K562 (cell line): ENCODE measurements around the gene S100A8. TPM values are rescaled to one million over a fixed set of nuclear protein-coding genes. Genes with fewer than 3 reads are reported as not detected.

Source experiments
- ATAC-seq: fragments of 200-7000 bp; cut with Tn5 transposase; 3 replicates; pipeline ENCODE4 v1.9.1; 2020; ENCODE audit warnings: moderate library complexity
- BruUV-seq: library from RNA; stranded (reverse); fragments of 400-500 nt; replicated peaks from 2 replicates; lab custom pipeline; 2021; lab: Mats Ljungman, UMichigan
- CTCF ChIA-PET: fragments of 300-600 bp; formaldehyde crosslinking; extraction: SDS; loops from one replicate; lab custom pipeline; 2021; ENCODE audit warnings: low intra/inter-chr PET ratio; lab: Yijun Ruan, JAX
- POLR2A ChIA-PET: fragments of 300-600, 350-650 bp; sonication (Branson Sonifier 250); formaldehyde crosslinking; extraction: SDS; loops from one replicate; lab custom pipeline; 2021; ENCODE audit warnings: antibody characterized with exemption, inconsistent platforms; lab: Yijun Ruan, JAX
- DNase-seq, 4 experiments: peaks; one replicate each; pipeline versions ENCODE4 v3.0.0 to v3.0.0-alpha.2; 2011 to 2018; ENCODE audit warnings: low spot score in 3 of 4, mixed read lengths in 3 of 4; ENCODE audit errors: extremely low read depth in 1 of 4
- FAIRE-seq: peaks from 2 replicates; lab custom pipeline; 2011; peaks lifted over from hg19 to GRCh38; lab: Jason Lieb, UNC
- H2AFZ ChIP-seq: 2 replicates; pipeline ENCODE4 v1.6.0; 2011; ENCODE audit warnings: low read depth, low read length, control low read depth, inconsistent platforms
- H3K27ac ChIP-seq: fragments of 200-600 bp; 3 replicates; pipeline ENCODE4 v1.8.0; 2011; ENCODE audit warnings: low read depth, mild to moderate bottlenecking, control low read depth, inconsistent platforms, low read length, moderate library complexity, mixed read lengths; ENCODE audit errors: extremely low read depth
- H3K27me3 ChIP-seq, 2 experiments: fragments of 300-600 bp in 1 of 2; 2 replicates in 1 of 2; 3 replicates in 1 of 2; pipeline versions ENCODE4 v1.6.0 to v1.8.0; 2011; ENCODE audit warnings: inconsistent platforms in 2 of 2, low read length in 2 of 2, mild to moderate bottlenecking in 1 of 2, mixed read lengths in 1 of 2, moderate library complexity in 1 of 2; ENCODE audit not compliant: control insufficient read depth in 2 of 2, insufficient read depth in 2 of 2
- H3K36me3 ChIP-seq: fragments of 300-600 bp; 3 replicates; pipeline ENCODE4 v1.8.0; 2011; ENCODE audit warnings: mild to moderate bottlenecking, low read length, inconsistent platforms; ENCODE audit not compliant: control insufficient read depth, insufficient read depth
- H3K4me1 ChIP-seq, 2 experiments: fragments of 200-600 bp in 1 of 2; replicated peaks in 1 of 2; 2 replicates in 1 of 2; 3 replicates in 1 of 2; pipeline versions ENCODE4 v1.5.1 to v1.8.0; 2011; ENCODE audit warnings: inconsistent platforms in 2 of 2, low read length in 2 of 2, mild to moderate bottlenecking in 1 of 2, mixed read lengths in 1 of 2, moderate library complexity in 1 of 2; ENCODE audit not compliant: control insufficient read depth in 2 of 2, insufficient read depth in 2 of 2
- H3K4me2 ChIP-seq: 2 replicates; pipeline ENCODE4 v1.6.1; 2011; ENCODE audit warnings: low read length, control low read depth, inconsistent platforms, mixed read lengths; ENCODE audit not compliant: insufficient read depth
- H3K4me3 ChIP-seq: fragments of 200-600 bp; sonication (generic), shearing (Covaris generic); 2 replicates; pipeline ENCODE4 v1.5.1; 2016; ENCODE audit warnings: control low read depth, inconsistent platforms
- H3K79me2 ChIP-seq: fragments of 200-600 bp; 3 replicates; pipeline ENCODE4 v1.8.0; 2011; ENCODE audit warnings: low read length, inconsistent platforms; ENCODE audit not compliant: control insufficient read depth, insufficient read depth
- H3K9ac ChIP-seq, 2 experiments: 2 replicates each; pipeline versions ENCODE4 v1.6.0 to v1.6.1; 2011; ENCODE audit warnings: low read depth in 2 of 2, low read length in 2 of 2, control low read depth in 1 of 2, inconsistent platforms in 1 of 2, mild to moderate bottlenecking in 1 of 2, mixed read lengths in 1 of 2; ENCODE audit not compliant: insufficient read depth in 1 of 2
- H3K9me1 ChIP-seq: one replicate; pipeline ENCODE4 v1.6.0; 2011; ENCODE audit warnings: inconsistent platforms, mild to moderate bottlenecking, low read length, moderate library complexity; ENCODE audit not compliant: control insufficient read depth, insufficient read depth
- H3K9me3 ChIP-seq: replicated peaks from 2 replicates; pipeline ENCODE4 v1.5.1; 2011; ENCODE audit warnings: low read depth, low read length, inconsistent platforms; ENCODE audit not compliant: control insufficient read depth, insufficient read depth
- H4K20me1 ChIP-seq: replicated peaks from 2 replicates; pipeline ENCODE4 v1.6.1; 2011; ENCODE audit warnings: low read length, inconsistent platforms, mixed read lengths; ENCODE audit not compliant: control insufficient read depth, insufficient read depth
- CREB3L1 ChIP-seq: fragments of 450-650 bp; IDR thresholded peaks from 2 replicates; pipeline ENCODE4 v1.6.1; 2014; ENCODE audit warnings: low read depth, mild to moderate bottlenecking, moderate library complexity, borderline replicate concordance
- FOXK1 ChIP-seq: sonication (generic); formaldehyde crosslinking; IDR thresholded peaks from 2 replicates; pipeline ENCODE4 v1.8.0; 2022; ENCODE audit warnings: missing genetic modification reagents, mild to moderate bottlenecking, borderline replicate concordance
- HOXB6 ChIP-seq: fragments of 250-450 bp; sonication (Bioruptor Pico); IDR thresholded peaks from 2 replicates; pipeline ENCODE4 v1.5.1; 2022; ENCODE audit warnings: mild to moderate bottlenecking, borderline replicate concordance
- MAFG ChIP-seq: fragments of 450-650 bp; conservative IDR thresholded peaks from 2 replicates; pipeline ENCODE4 v1.6.1; 2016; ENCODE audit warnings: missing genetic modification characterization, missing compliant biosample characterization
- NFE2L1 ChIP-seq: fragments of 450-650 bp; IDR thresholded peaks from 2 replicates; pipeline ENCODE4 v1.6.1; 2016; ENCODE audit warnings: missing genetic modification characterization, low read depth, mild to moderate bottlenecking, missing compliant biosample characterization, moderate library complexity, borderline replicate concordance
- SMAD4 ChIP-seq: fragments of 250-450 bp; sonication (Bioruptor Pico); conservative IDR thresholded peaks from 2 replicates; pipeline ENCODE4 v1.8.0; 2021; ENCODE audit warnings: inconsistent platforms, mild to moderate bottlenecking, moderate library complexity
- TEAD4 ChIP-seq, 2 experiments: sonication (generic) in 1 of 2; formaldehyde crosslinking in 1 of 2; IDR thresholded peaks; 2 replicates each; pipeline versions ENCODE4 v1.6.1 to v1.8.0; 2012 to 2022; ENCODE audit warnings: borderline replicate concordance in 1 of 2, inconsistent platforms in 1 of 2, low read length in 1 of 2, mild to moderate bottlenecking in 1 of 2, missing genetic modification reagents in 1 of 2
- USF1 ChIP-seq: sonication (generic); formaldehyde crosslinking; IDR thresholded peaks from 2 replicates; pipeline ENCODE4 v1.9.0; 2022; ENCODE audit warnings: mild to moderate bottlenecking, missing genetic modification reagents
- ZFP36 ChIP-seq: fragments of 150-350 bp; IDR thresholded peaks from 2 replicates; pipeline ENCODE4 v1.6.1; 2018; ENCODE audit warnings: low read length, low read depth; ENCODE audit not compliant: partially characterized antibody
- WGBS: fragments of 100-300 bp; shearing (Covaris generic); methylation state at CpG from one replicate; pipeline ENCODE4 v1.1.6; 2016; ENCODE audit warnings: low coverage, mixed read lengths; ENCODE audit not compliant: insufficient coverage; ENCODE audit errors: missing lambda C conversion rate; 5-methylcytosine and 5-hydroxymethylcytosine counted together
- in situ Hi-C: fragments of 300-500 bp; cut with MboI; formaldehyde crosslinking; loops from 4 replicates; pipeline ENCODE4 v1.15.0; 2018; ENCODE audit warnings: inconsistent platforms, mixed read lengths
- intact Hi-C: fragments of 100-400 bp; cut with micrococcal nuclease; formaldehyde crosslinking; loops from 2 replicates; pipeline ENCODE4 v1.14.2; 2022
- polyA plus RNA-seq, 8 experiments: library from polyadenylated mRNA; depleted of rRNA in 4 of 8; stranded (reverse) in 5 of 8; unstranded in 3 of 8; fragments of >200 nt; fragmentation: Nextera tagmentation in 2 of 8; fragmentation: Illumina TruSeq in 1 of 8; extraction: Ambion mirVana in 2 of 8; extraction: Trizol in 1 of 8; gene quantifications; 2 replicates each; pipeline versions ENCODE4 v1.2.1 to v1.2.3, GENCODE V29; 2011 to 2014; ENCODE audit warnings: inconsistent platforms in 1 of 8, missing spikeins in 1 of 8
- total RNA-seq, 7 experiments: library from RNA; depleted of rRNA in 6 of 7; stranded (reverse); fragments of >200 nt in 6 of 7; fragmentation: Illumina TruSeq in 2 of 7; extraction: Trizol in 2 of 7; gene quantifications; 2 replicates each; pipeline versions ENCODE4 v1.2.1 to v1.2.3, GENCODE V29; 2011 to 2021; ENCODE audit warnings: low replicate concordance in 1 of 7
- TF ChIP-seq, protein P1 (sequence below): fragments of 450-650 bp; IDR thresholded peaks from 2 replicates; pipeline ENCODE4 v1.6.1; 2018; ENCODE audit warnings: mild to moderate bottlenecking, low read depth; ENCODE audit not compliant: partially characterized antibody
- TF ChIP-seq, protein P2 (sequence below): fragments of 250-450 bp; sonication (Bioruptor Pico); IDR thresholded peaks from 2 replicates; pipeline ENCODE4 v1.5.0; 2021; ENCODE audit warnings: mild to moderate bottlenecking, borderline replicate concordance

Gene S100A8
- total and polyA plus RNA-seq, 9 of the 15 experiments (the other 6 are each of a cell fraction or from before 2014, with no cell fraction given): 0.15 to 0.60 TPM; not detected in 7

DNA sequence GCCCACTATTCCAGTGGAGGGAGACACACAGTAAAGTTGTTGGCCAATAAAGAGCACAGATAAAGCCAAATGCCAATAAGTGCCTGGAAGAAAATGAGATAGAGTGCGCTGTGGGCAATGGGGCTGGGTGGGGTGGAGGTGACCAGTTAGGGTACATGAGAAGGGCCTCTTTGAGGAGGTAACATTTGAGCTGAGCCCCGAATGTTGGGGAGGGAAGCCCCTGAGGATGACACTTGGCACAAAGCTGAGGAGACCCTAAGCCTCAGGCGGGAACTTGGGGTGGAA lies 32.2 kb downstream of the S100A8 start (continued):
- no peak for TF ChIP-seq CREB3L1
- TF ChIP-seq, protein P1, sequence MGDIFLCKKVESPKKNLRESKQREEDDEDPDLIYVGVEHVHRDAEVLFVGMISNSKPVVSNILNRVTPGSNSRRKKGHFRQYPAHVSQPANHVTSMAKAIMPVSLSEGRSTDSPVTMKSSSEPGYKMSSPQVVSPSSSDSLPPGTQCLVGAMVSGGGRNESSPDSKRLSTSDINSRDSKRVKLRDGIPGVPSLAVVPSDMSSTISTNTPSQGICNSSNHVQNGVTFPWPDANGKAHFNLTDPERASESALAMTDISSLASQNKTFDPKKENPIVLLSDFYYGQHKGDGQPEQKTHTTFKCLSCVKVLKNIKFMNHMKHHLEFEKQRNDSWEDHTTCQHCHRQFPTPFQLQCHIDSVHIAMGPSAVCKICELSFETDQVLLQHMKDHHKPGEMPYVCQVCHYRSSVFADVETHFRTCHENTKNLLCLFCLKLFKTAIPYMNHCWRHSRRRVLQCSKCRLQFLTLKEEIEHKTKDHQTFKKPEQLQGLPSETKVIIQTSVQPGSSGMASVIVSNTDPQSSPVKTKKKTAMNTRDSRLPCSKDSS: no peak
- TF ChIP-seq FOXK1 (CRISPR knock-in tag): no peak

- Histone ChIP-seq H2AFZ (no peak within 1 kb of the TSS), H3K9me1 (no peaks in the 10 kb centered on the region), H4K20me1 (peaks cover 3% of the 10 kb centered on the region; the same call in 1 of the 2 replicates), H3K27me3 (peaks cover 4 to 41% of the 10 kb centered on the region in 2 experiments; a peak in 4 of 5 replicates), H3K4me3 (no peak within 1 kb of the TSS), H3K4me2 (no peak within 1 kb of the TSS), H3K9ac (no peak within 1 kb of the TSS), H3K27ac (no peak within 1 kb of the TSS), H3K36me3 (no peaks in the 10 kb centered on the region), H3K9me3 (no peaks in the 10 kb centered on the region), H3K79me2 (no peaks in the 10 kb centered on the region), H3K4me1 (peaks cover 0 to 5% of the 10 kb centered on the region in 2 experiments; a peak in 1 of 5 replicates)
- DNase-seq (no peak), FAIRE-seq (no peak), ATAC-seq (no peak)
- intact Hi-C loops (loop anchor here (10.0 kb wide), 2 partner anchors 407 to 627 kb away; partner anchors contain the start of gene RAB13), in situ Hi-C loops (loop anchor here (10.0 kb wide), 1 partner anchor 397 kb away; no protein-coding TSS in a partner anchor)
- POLR2A ChIA-PET: interaction anchor here (1.1 to 1.4 kb wide), 2 partner anchors 9 to 35 kb away, joined by 3 to 4 read pairs; no protein-coding TSS in a partner anchor
- CTCF ChIA-PET: interaction anchor here (0.7 kb wide), 1 partner anchor 967 kb away, joined by 4 read pairs; no protein-coding TSS in a partner anchor
- WGBS: 5% methylated on average over 11 of the region's 11 CpGs
- BruUV-seq: no TSS peak
- TF ChIP-seq ZFP36 (peak; percentile 76), SMAD4 (no peak), USF1 (CRISPR knock-in tag) (no peak), TEAD4 (IDR thresholded peaks at IDR 0.05; ENCODE audit: low read length) (no peak), TEAD4 (CRISPR knock-in tag; IDR thresholded peaks at IDR 0.05; ENCODE audit: borderline replicate concordance) (no peak), MAFG (tag) (peak; percentile 94), HOXB6 (CRISPR knock-in tag) (no peak), NFE2L1 (tag) (peak; percentile 69; the same call in 1 of the 2 replicates)
- TF ChIP-seq, protein P2, sequence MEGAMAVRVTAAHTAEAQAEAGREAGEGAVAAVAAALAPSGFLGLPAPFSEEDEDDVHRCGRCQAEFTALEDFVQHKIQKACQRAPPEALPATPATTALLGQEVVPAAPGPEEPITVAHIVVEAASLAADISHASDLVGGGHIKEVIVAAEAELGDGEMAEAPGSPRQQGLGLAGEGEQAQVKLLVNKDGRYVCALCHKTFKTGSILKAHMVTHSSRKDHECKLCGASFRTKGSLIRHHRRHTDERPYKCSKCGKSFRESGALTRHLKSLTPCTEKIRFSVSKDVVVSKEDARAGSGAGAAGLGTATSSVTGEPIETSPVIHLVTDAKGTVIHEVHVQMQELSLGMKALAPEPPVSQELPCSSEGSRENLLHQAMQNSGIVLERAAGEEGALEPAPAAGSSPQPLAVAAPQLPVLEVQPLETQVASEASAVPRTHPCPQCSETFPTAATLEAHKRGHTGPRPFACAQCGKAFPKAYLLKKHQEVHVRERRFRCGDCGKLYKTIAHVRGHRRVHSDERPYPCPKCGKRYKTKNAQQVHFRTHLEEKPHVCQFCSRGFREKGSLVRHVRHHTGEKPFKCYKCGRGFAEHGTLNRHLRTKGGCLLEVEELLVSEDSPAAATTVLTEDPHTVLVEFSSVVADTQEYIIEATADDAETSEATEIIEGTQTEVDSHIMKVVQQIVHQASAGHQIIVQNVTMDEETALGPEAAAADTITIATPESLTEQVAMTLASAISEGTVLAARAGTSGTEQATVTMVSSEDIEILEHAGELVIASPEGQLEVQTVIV (CRISPR knock-in tag): no peak
Measured at GRCh38 chr1:153357853-153358690, 32.8 kb downstream of the S100A8 start, which contains the start of gene S100A9. TSS of gene S100A9 (plus strand) at chr1:153357854. CDS start at chr1:153358284, 430 bp downstream.
